Stomach (tissue), 4 donors: ENCODE results near the gene DIS3L2.

Source experiments
- POLR2A ChIP-seq, 4 donors: fragments of 450-650 bp; IDR thresholded peaks; one replicate each; pipeline ENCODE4 v1.6.1; 2016; ENCODE audit warnings: antibody characterized with exemption in 4 of 4, control low read depth in 2 of 4, mild to moderate bottlenecking in 1 of 4, moderate library complexity in 1 of 4
- POLR2AphosphoS5 ChIP-seq, 3 donors: sonication (generic); formaldehyde crosslinking; IDR thresholded peaks; one replicate each; pipeline ENCODE4 v1.6.1; 2016; ENCODE audit warnings: antibody characterized with exemption in 3 of 3
- TF ChIP-seq, protein P1 (sequence below), 7 experiments: fragments of 450-650 bp in 4 of 7; fragments of 200-600 bp in 3 of 7; sonication (generic) in 3 of 7; IDR thresholded peaks; one replicate each; pipeline ENCODE4 v1.5.1; 2016 to 2019; ENCODE audit warnings: antibody characterized with exemption in 7 of 7, control low read depth in 2 of 7, mild to moderate bottlenecking in 1 of 7

DNA sequence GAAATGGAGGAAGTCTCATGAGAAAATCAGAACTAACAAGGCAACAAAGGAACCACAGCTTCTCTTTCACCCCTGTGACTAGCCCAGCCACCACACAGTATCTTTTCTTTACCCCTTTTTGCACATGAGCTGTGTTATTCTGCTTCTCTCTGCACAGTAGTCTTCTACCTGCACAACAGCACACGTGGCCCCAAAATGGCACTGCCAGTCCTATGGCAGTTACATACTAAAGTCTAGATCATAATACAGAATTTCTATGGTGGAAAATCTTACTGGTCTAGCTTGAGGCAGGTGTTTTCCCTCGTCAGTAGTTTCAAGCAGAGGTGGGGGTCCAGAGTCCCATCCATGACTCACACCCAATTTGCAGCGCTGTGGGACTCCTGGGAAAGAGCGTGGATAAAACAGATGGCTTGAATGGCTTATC lies 177.7 kb downstream of the DIS3L2 start:
- TF ChIP-seq, protein P1, sequence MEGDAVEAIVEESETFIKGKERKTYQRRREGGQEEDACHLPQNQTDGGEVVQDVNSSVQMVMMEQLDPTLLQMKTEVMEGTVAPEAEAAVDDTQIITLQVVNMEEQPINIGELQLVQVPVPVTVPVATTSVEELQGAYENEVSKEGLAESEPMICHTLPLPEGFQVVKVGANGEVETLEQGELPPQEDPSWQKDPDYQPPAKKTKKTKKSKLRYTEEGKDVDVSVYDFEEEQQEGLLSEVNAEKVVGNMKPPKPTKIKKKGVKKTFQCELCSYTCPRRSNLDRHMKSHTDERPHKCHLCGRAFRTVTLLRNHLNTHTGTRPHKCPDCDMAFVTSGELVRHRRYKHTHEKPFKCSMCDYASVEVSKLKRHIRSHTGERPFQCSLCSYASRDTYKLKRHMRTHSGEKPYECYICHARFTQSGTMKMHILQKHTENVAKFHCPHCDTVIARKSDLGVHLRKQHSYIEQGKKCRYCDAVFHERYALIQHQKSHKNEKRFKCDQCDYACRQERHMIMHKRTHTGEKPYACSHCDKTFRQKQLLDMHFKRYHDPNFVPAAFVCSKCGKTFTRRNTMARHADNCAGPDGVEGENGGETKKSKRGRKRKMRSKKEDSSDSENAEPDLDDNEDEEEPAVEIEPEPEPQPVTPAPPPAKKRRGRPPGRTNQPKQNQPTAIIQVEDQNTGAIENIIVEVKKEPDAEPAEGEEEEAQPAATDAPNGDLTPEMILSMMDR (IDR thresholded peaks at IDR 0.05) = no peak
- no peak for TF ChIP-seq POLR2A (IDR thresholded peaks at IDR 0.05)
- TF ChIP-seq POLR2AphosphoS5 (IDR thresholded peaks at IDR 0.05) = no peak
